Osteocyte (in vitro differentiated cells): ENCODE results near the gene POLK. TPM values are rescaled to one million over a fixed set of nuclear protein-coding genes. Genes with fewer than 3 reads are reported as not detected.

Experiments used
- DNase-seq: peaks from one replicate; pipeline ENCODE4 v3.0.0; 2021; ENCODE audit warnings: mixed read lengths; ENCODE audit not compliant: unreplicated experiment; ENCODE audit errors: extremely low spot score
- H3K27ac Mint-ChIP-seq: one replicate; pipeline ENCODE4 v1.8.0; 2021; ENCODE audit warnings: mild to moderate bottlenecking, mixed read lengths; ENCODE audit not compliant: unreplicated experiment
- H3K27me3 Mint-ChIP-seq: one replicate; pipeline ENCODE4 v1.8.0; 2021; ENCODE audit warnings: mixed read lengths; ENCODE audit not compliant: unreplicated experiment
- H3K36me3 Mint-ChIP-seq: one replicate; pipeline ENCODE4 v1.8.0; 2021; ENCODE audit warnings: mixed read lengths; ENCODE audit not compliant: unreplicated experiment
- H3K4me1 Mint-ChIP-seq: one replicate; pipeline ENCODE4 v1.8.0; 2021; ENCODE audit warnings: mixed read lengths; ENCODE audit not compliant: unreplicated experiment
- H3K4me3 Mint-ChIP-seq: one replicate; pipeline ENCODE4 v1.8.0; 2021; ENCODE audit warnings: mild to moderate bottlenecking, moderate library complexity, mixed read lengths; ENCODE audit not compliant: unreplicated experiment
- H3K9me3 Mint-ChIP-seq: one replicate; pipeline ENCODE4 v1.8.0; 2021; ENCODE audit warnings: mixed read lengths; ENCODE audit not compliant: unreplicated experiment
- CTCF ChIP-seq: fragments of 200-600 bp; sonication (generic); IDR thresholded peaks from 2 replicates; pipeline ENCODE4 v1.5.0; 2021; ENCODE audit warnings: antibody characterized with exemption, mild to moderate bottlenecking, moderate library complexity
- total RNA-seq: library from RNA; stranded (reverse); gene quantifications from 2 replicates; pipeline ENCODE4 v1.2.1, GENCODE V29; 2021

Gene POLK
- total RNA-seq, 1 donor from 2014 or later: 28.9 TPM

GRCh38 chr5:75545131-75545530 is 33.4 kb downstream of the POLK start:
- Mint-ChIP-seq H3K27me3 (no peaks in the 10 kb centered on the region), H3K4me1 (no peaks in the 10 kb centered on the region), H3K27ac (no peak overlapping the region), H3K4me3 (no peak overlapping the region), H3K36me3 (peaks cover 7% of the 10 kb centered on the region), H3K9me3 (peaks cover 3% of the 10 kb centered on the region)
- no peak for TF ChIP-seq CTCF
- DNase-seq: no peak

GRCh38 chr5:75546830-75547229 is 35.1 kb downstream of the POLK start:
- H3K36me3 Mint-ChIP-seq: peaks cover 15% of the 10 kb centered on the region
- DNase-seq: no peak
- H3K9me3 Mint-ChIP-seq: peaks cover 3% of the 10 kb centered on the region
- H3K27ac Mint-ChIP-seq: no peak overlapping the region
- peaks cover 7% of the 10 kb centered on the region for H3K4me1 Mint-ChIP-seq
- TF ChIP-seq CTCF: no peak
- H3K4me3 Mint-ChIP-seq: no peak overlapping the region
- H3K27me3 Mint-ChIP-seq: no peaks in the 10 kb centered on the region

GRCh38 chr5:75547812-75548211 is 36.1 kb downstream of the POLK start:
- Mint-ChIP-seq H3K4me1 (peaks cover 7% of the 10 kb centered on the region), H3K9me3 (peaks cover 3% of the 10 kb centered on the region), H3K27ac (no peak overlapping the region), H3K27me3 (no peaks in the 10 kb centered on the region), H3K36me3 (peaks cover 23% of the 10 kb centered on the region), H3K4me3 (no peak overlapping the region)
- no peak for DNase-seq
- TF ChIP-seq CTCF: no peak

- Mint-ChIP-seq H3K36me3 (peaks cover 39% of the 10 kb centered on the region), H3K9me3 (peaks cover 3% of the 10 kb centered on the region), H3K4me1 (peaks cover 7% of the 10 kb centered on the region), H3K27ac (no peak overlapping the region), H3K4me3 (no peak overlapping the region), H3K27me3 (no peaks in the 10 kb centered on the region)
- DNase-seq: no peak
- TF ChIP-seq CTCF: no peak
Measured at GRCh38 chr5:75550597-75550996, 38.9 kb downstream of the POLK start.

GRCh38 chr5:75551471-75551870 is 39.8 kb downstream of the POLK start:
- Mint-ChIP-seq H3K9me3 (peaks cover 3% of the 10 kb centered on the region), H3K27me3 (no peaks in the 10 kb centered on the region), H3K4me3 (no peak overlapping the region), H3K4me1 (peaks cover 7% of the 10 kb centered on the region), H3K36me3 (peaks cover 43% of the 10 kb centered on the region), H3K27ac (peak overlapping the region; percentile 50)
- no peak for DNase-seq
- TF ChIP-seq CTCF: no peak
